ENCODE data around the gene FAM161A. TPM values are rescaled to one million over a fixed set of nuclear protein-coding genes. Genes with fewer than 3 reads are reported as not detected.
"Not testable (repeated sequence)": the region's sequence is repeated elsewhere in the genome, so short reads cannot be mapped to it uniquely, and the experiment has no call there.

The FAM161A gene
- total RNA-seq, 1 donor from 2014 or later, result not detected

GRCh38 chr2:61876400-61876799 is 22.5 kb upstream of the FAM161A start:
- no peaks in the 10 kb centered on the region for H3K9me3 ChIP-seq
- H3K4me1 ChIP-seq, result no peaks in the 10 kb centered on the region
- H3K4me3 ChIP-seq, result no peak overlapping the region
- intact Hi-C loops (cut with DNase I), result no loop called here
- H3K27me3 ChIP-seq, result no peaks in the 10 kb centered on the region
- H3K36me3 ChIP-seq, result peaks cover 77 to 99% of the 10 kb centered on the region in 2 donors
- DNase-seq (ENCODE audit: low spot score in 2 of 2), result no peak
- H3K27ac ChIP-seq, result no peak overlapping the region
- TF ChIP-seq CTCF (IDR thresholded peaks at IDR 0.05), result no peak

- intact Hi-C loops (cut with DNase I); H3K9me3 ChIP-seq; H3K27me3 ChIP-seq; H3K27ac ChIP-seq; DNase-seq (ENCODE audit: low spot score in 2 of 2); H3K4me1 ChIP-seq; H3K4me3 ChIP-seq: not testable (repeated sequence)
- peaks cover 41 to 74% of the 10 kb centered on the region in 2 donors for H3K36me3 ChIP-seq
These were observed 12.7 kb upstream of the FAM161A start for GRCh38 chr2:61866482-61867089.

- no peak for DNase-seq (ENCODE audit: low spot score in 2 of 2)
- Histone ChIP-seq H3K4me1 (no peaks in the 10 kb centered on the region), H3K27ac (no peak overlapping the region), H3K27me3 (no peaks in the 10 kb centered on the region), H3K36me3 (peaks cover 9 to 29% of the 10 kb centered on the region in 2 donors), H3K9me3 (no peaks in the 10 kb centered on the region), H3K4me3 (no peak overlapping the region)
- TF ChIP-seq CTCF (IDR thresholded peaks at IDR 0.05), result no peak
- intact Hi-C loops (cut with DNase I), result no loop called here
These were observed 8.2 kb upstream of the FAM161A start for GRCh38 chr2:61862085-61862484.

- Histone ChIP-seq H3K9me3 (no peaks in the 10 kb centered on the region), H3K36me3 (no peaks in the 10 kb centered on the region), H3K27ac (no peak overlapping the region), H3K27me3 (no peaks in the 10 kb centered on the region), H3K4me3 (no peak overlapping the region), H3K4me1 (peaks cover 0 to 4% of the 10 kb centered on the region in 2 donors)
- intact Hi-C loops (cut with DNase I), result no loop called here
- no peak for TF ChIP-seq CTCF (IDR thresholded peaks at IDR 0.05)
- no peak for DNase-seq (ENCODE audit: low spot score in 2 of 2)
These were observed 3.4 kb upstream of the FAM161A start for GRCh38 chr2:61857224-61857623.

GRCh38 chr2:61855318-61855613 is 1.4 kb upstream of the FAM161A start:
- H3K27me3 ChIP-seq, result no peaks in the 10 kb centered on the region
- TF ChIP-seq CTCF (IDR thresholded peaks at IDR 0.05), result no peak
- H3K27ac ChIP-seq, result peak overlapping the region in 1 of 2 donors; percentile 32
- intact Hi-C loops (cut with DNase I), result loop anchor here (2.0 kb wide), 1 partner anchor 160 kb away; no protein-coding TSS in a partner anchor
- no peaks in the 10 kb centered on the region for H3K9me3 ChIP-seq
- DNase-seq (ENCODE audit: low spot score in 2 of 2), result no peak
- peaks cover 0 to 4% of the 10 kb centered on the region in 2 donors for H3K4me1 ChIP-seq
- peak overlapping the region; percentile 76 to 94 for H3K4me3 ChIP-seq
- H3K36me3 ChIP-seq, result no peaks in the 10 kb centered on the region

- Histone ChIP-seq H3K9me3 (no peaks in the 10 kb centered on the region), H3K27ac (peak overlapping the region; percentile 32 to 95), H3K36me3 (no peaks in the 10 kb centered on the region), H3K4me1 (peaks cover 0 to 4% of the 10 kb centered on the region in 2 donors), H3K4me3 (peak overlapping the region; percentile 76 to 94), H3K27me3 (no peaks in the 10 kb centered on the region)
- intact Hi-C loops (cut with DNase I), result loop anchor here (1.0 to 5.0 kb wide), 7 partner anchors 34 to 1097 kb away; partner anchors contain the start of genes CCT4, EHBP1, PAPOLG and USP34
- TF ChIP-seq CTCF (IDR thresholded peaks at IDR 0.05), result no peak
- peak; percentile 76 to 94 for DNase-seq (ENCODE audit: low spot score in 2 of 2)
These were observed 881 bp upstream of the FAM161A start for GRCh38 chr2:61854564-61855317.

All from ascending aorta (tissue), 2 donors.